HG02623 (cell line): ENCODE results near the gene SLC35D1.
A peak's percentile ranks its signal among the peaks of the same experiment; 100 is the strongest.
"Not testable (repeated sequence)": the region's sequence is repeated elsewhere in the genome, so short reads cannot be mapped to it uniquely, and the experiment has no call there.

Source experiments
- ATAC-seq: cut with Tn5 transposase; IDR thresholded peaks from one replicate; pipeline ENCODE4 v1.9.1; 2021; ENCODE audit warnings: moderate library complexity; ENCODE audit not compliant: unreplicated experiment

SLC35D1 gene

GRCh38 chr1:66996018-66996682 is 57.8 kb downstream of the SLC35D1 start:
- ATAC-seq = no peak

GRCh38 chr1:66993076-66993475 is 60.9 kb downstream of the SLC35D1 start:
- ATAC-seq = no peak

GRCh38 chr1:66985835-66986234 is 68.1 kb downstream of the SLC35D1 start:
- ATAC-seq = no peak

- peak; percentile 79 for ATAC-seq
Observed at GRCh38 chr1:66984491-66984890, 69.5 kb downstream of the SLC35D1 start.

- ATAC-seq = no peak
Observed at GRCh38 chr1:66982561-66983260, 71.2 kb downstream of the SLC35D1 start.

GRCh38 chr1:66981679-66982078 is 72.3 kb downstream of the SLC35D1 start:
- no peak for ATAC-seq

- ATAC-seq = no peak
Observed at GRCh38 chr1:66980745-66981367, 73.1 kb downstream of the SLC35D1 start.

GRCh38 chr1:66979621-66980020 is 74.3 kb downstream of the SLC35D1 start:
- ATAC-seq = not testable (repeated sequence)

- no peak for ATAC-seq
Observed at GRCh38 chr1:66978201-66978600, 75.7 kb downstream of the SLC35D1 start.

- no peak for ATAC-seq
Observed at GRCh38 chr1:66968574-66968973, 85.4 kb downstream of the SLC35D1 start.

- ATAC-seq = not testable (repeated sequence)
Observed at GRCh38 chr1:66966188-66966873, 87.6 kb downstream of the SLC35D1 start.

- no peak for ATAC-seq
Observed at GRCh38 chr1:66957938-66958337, 96.0 kb downstream of the SLC35D1 start.

GRCh38 chr1:66954208-66954607 is 99.7 kb downstream of the SLC35D1 start:
- peak; percentile 65 for ATAC-seq

- no peak for ATAC-seq
Observed at GRCh38 chr1:66951513-66951912, 102.4 kb downstream of the SLC35D1 start.
